Measurements from ENCODE around the gene MCUR1.
A peak's percentile ranks its signal among the peaks of the same experiment; 100 is the strongest.
"Not testable (repeated sequence)": the region's sequence is repeated elsewhere in the genome, so short reads cannot be mapped to it uniquely, and the experiment has no call there.

The MCUR1 gene
- total RNA-seq = 8.6 to 15.1 (median 11.4) reads per million in 4 donors

GRCh38 chr6:13814176-13814937 is at the start of gene MCUR1:
Gene MCUR1, minus strand, starts transcription at chr6:13814557. Its CDS starts 128 bp downstream, at chr6:13814429.
- DNase-seq = peak; percentile 59 to 89 (median 70)

GRCh38 chr6:13863699-13864155 is 49.4 kb upstream of the MCUR1 start:
- no peak for DNase-seq

GRCh38 chr6:13860556-13861185 is 46.3 kb upstream of the MCUR1 start:
- not testable (repeated sequence) for DNase-seq

- no peak for DNase-seq
Measured at GRCh38 chr6:13859871-13860555, 45.7 kb upstream of the MCUR1 start.

- DNase-seq = no peak
Measured at GRCh38 chr6:13854716-13855250, 40.4 kb upstream of the MCUR1 start.

GRCh38 chr6:13853871-13854270 is 39.5 kb upstream of the MCUR1 start:
- no peak for DNase-seq

- DNase-seq = no peak
Measured at GRCh38 chr6:13851803-13852202, 37.4 kb upstream of the MCUR1 start.

GRCh38 chr6:13851330-13851729 is 37.0 kb upstream of the MCUR1 start:
- no peak for DNase-seq

- not testable (repeated sequence) for DNase-seq
Measured at GRCh38 chr6:13850690-13851089, 36.3 kb upstream of the MCUR1 start.

- no peak for DNase-seq
Measured at GRCh38 chr6:13848522-13849150, 34.3 kb upstream of the MCUR1 start.

GRCh38 chr6:13847326-13848050 is 33.1 kb upstream of the MCUR1 start:
- no peak for DNase-seq

- no peak for DNase-seq
Measured at GRCh38 chr6:13846841-13847240, 32.5 kb upstream of the MCUR1 start.

- DNase-seq = no peak
Measured at GRCh38 chr6:13841936-13842335, 27.6 kb upstream of the MCUR1 start.

- DNase-seq = no peak
Measured at GRCh38 chr6:13838616-13839015, 24.3 kb upstream of the MCUR1 start.

- no peak for DNase-seq
Measured at GRCh38 chr6:13836170-13836569, 21.8 kb upstream of the MCUR1 start.

GRCh38 chr6:13834790-13835189 is 20.4 kb upstream of the MCUR1 start:
- DNase-seq = no peak

GRCh38 chr6:13834018-13834417 is 19.7 kb upstream of the MCUR1 start:
- DNase-seq = not testable (repeated sequence)

- no peak for DNase-seq
Measured at GRCh38 chr6:13832778-13833177, 18.4 kb upstream of the MCUR1 start.

- DNase-seq = no peak
Measured at GRCh38 chr6:13831615-13832014, 17.3 kb upstream of the MCUR1 start.

- DNase-seq = no peak
Measured at GRCh38 chr6:13830803-13831202, 16.4 kb upstream of the MCUR1 start.

- not testable (repeated sequence) for DNase-seq
Measured at GRCh38 chr6:13829419-13829818, 15.1 kb upstream of the MCUR1 start.

Data from T-helper 1 cell (primary cell).